ENCODE measurements around the gene MLF1. TPM values are rescaled to one million over a fixed set of nuclear protein-coding genes. Genes with fewer than 3 reads are reported as not detected.

The MLF1 gene
- total RNA-seq, result 1 to 10 TPM; 4.4 to 4.9 TPM

GRCh38 chr3:158570999-158571702 is at the start of gene MLF1:
TSS of gene MLF1 (plus strand) at chr3:158571194. CDS start at chr3:158571301, 107 bp downstream.
- Histone ChIP-seq H3K4me3 (peak within 1 kb of the TSS; percentile 34), H3K27ac (no peak within 1 kb of the TSS), H3K27me3 (no peaks in the 10 kb centered on the region), H3K36me3 (no peaks in the 10 kb centered on the region), H3K4me1 (no peaks in the 10 kb centered on the region), H3K9me3 (no peaks in the 10 kb centered on the region), H3K9ac (ENCODE audit: low read depth in 2 of 2, low read length in 2 of 2) (peak within 1 kb of the TSS; percentile 64 to 73)
- DNase-seq, result peak; percentile 97
- intact Hi-C loops (cut with DNase I), result no loop called here
- no peak for TF ChIP-seq CTCF (IDR thresholded peaks at IDR 0.05)

- H3K4me1 ChIP-seq, result no peaks in the 10 kb centered on the region
- H3K9ac ChIP-seq (ENCODE audit: low read depth in 2 of 2, low read length in 2 of 2), result no peak overlapping the region
- no peak overlapping the region for H3K27ac ChIP-seq
- no peaks in the 10 kb centered on the region for H3K36me3 ChIP-seq
- DNase-seq, result no peak
- H3K27me3 ChIP-seq, result no peaks in the 10 kb centered on the region
- H3K4me3 ChIP-seq, result no peak overlapping the region
- no peaks in the 10 kb centered on the region for H3K9me3 ChIP-seq
- intact Hi-C loops (cut with DNase I), result no loop called here
- no peak for TF ChIP-seq CTCF (IDR thresholded peaks at IDR 0.05)
Measured at GRCh38 chr3:158522221-158523136, 48.5 kb upstream of the MLF1 start.

- intact Hi-C loops (cut with DNase I), result no loop called here
Measured at GRCh38 chr3:158528076-158528674, 42.8 kb upstream of the MLF1 start.

GRCh38 chr3:158531334-158531733 is 39.7 kb upstream of the MLF1 start:
- no peak overlapping the region for H3K4me3 ChIP-seq
- TF ChIP-seq CTCF (IDR thresholded peaks at IDR 0.05), result no peak
- H3K4me1 ChIP-seq, result no peaks in the 10 kb centered on the region
- H3K9ac ChIP-seq (ENCODE audit: low read depth in 2 of 2, low read length in 2 of 2), result no peak overlapping the region
- no peaks in the 10 kb centered on the region for H3K9me3 ChIP-seq
- intact Hi-C loops (cut with DNase I), result loop anchor here (10.0 kb wide), 1 partner anchor 917 kb away; no protein-coding TSS in a partner anchor
- no peaks in the 10 kb centered on the region for H3K36me3 ChIP-seq
- H3K27ac ChIP-seq, result no peak overlapping the region
- no peak for DNase-seq
- no peaks in the 10 kb centered on the region for H3K27me3 ChIP-seq

More at GRCh38 chr3:158528076-158528674, 42.8 kb upstream of the MLF1 start:
- no peak for TF ChIP-seq CTCF (IDR thresholded peaks at IDR 0.05)
- Histone ChIP-seq H3K9me3 (no peaks in the 10 kb centered on the region), H3K27ac (no peak overlapping the region), H3K4me3 (no peak overlapping the region), H3K4me1 (no peaks in the 10 kb centered on the region), H3K36me3 (no peaks in the 10 kb centered on the region), H3K27me3 (no peaks in the 10 kb centered on the region), H3K9ac (ENCODE audit: low read depth in 2 of 2, low read length in 2 of 2) (no peak overlapping the region)
- DNase-seq, result no peak

- Histone ChIP-seq H3K9ac (ENCODE audit: low read depth in 2 of 2, low read length in 2 of 2) (no peak overlapping the region), H3K9me3 (no peaks in the 10 kb centered on the region), H3K27me3 (no peaks in the 10 kb centered on the region), H3K27ac (no peak overlapping the region), H3K4me1 (no peaks in the 10 kb centered on the region), H3K36me3 (no peaks in the 10 kb centered on the region), H3K4me3 (no peak overlapping the region)
- no peak for TF ChIP-seq CTCF (IDR thresholded peaks at IDR 0.05)
- intact Hi-C loops (cut with DNase I), result loop anchor here (10.0 kb wide), 1 partner anchor 917 kb away; no protein-coding TSS in a partner anchor
- no peak for DNase-seq
Measured at GRCh38 chr3:158532099-158532734, 38.8 kb upstream of the MLF1 start.
